ENCODE measurements around the gene RNF130.
A peak's percentile ranks its signal among the peaks of the same experiment; 100 is the strongest.

The RNF130 gene

GRCh38 chr5:180113660-180114303 lies 42.2 kb upstream of the RNF130 start:
- Histone ChIP-seq H3K27me3 (peaks cover 0 to 19% of the 10 kb centered on the region in 2 donors), H3K4me3 (no peak overlapping the region), H3K9me3 (peaks cover 0 to 2% (median 0%) of the 10 kb centered on the region in 3 donors), H3K27ac (no peak overlapping the region), H3K36me3 (no peaks in the 10 kb centered on the region), H3K4me1 (no peaks in the 10 kb centered on the region)
- intact Hi-C loops (cut with DNase I; ENCODE audit: low total_unique reads): no loop called here
- DNase-seq: peak; percentile 5 to 57
- no peak for TF ChIP-seq CTCF (IDR thresholded peaks at IDR 0.05)

GRCh38 chr5:180112181-180112861 lies 40.8 kb upstream of the RNF130 start:
- H3K27ac ChIP-seq: no peak overlapping the region
- H3K36me3 ChIP-seq: no peaks in the 10 kb centered on the region
- H3K4me1 ChIP-seq: no peaks in the 10 kb centered on the region
- H3K27me3 ChIP-seq: peaks cover 0 to 13% of the 10 kb centered on the region in 2 donors
- intact Hi-C loops (cut with DNase I; ENCODE audit: low total_unique reads): no loop called here
- peaks cover 0 to 13% (median 10%) of the 10 kb centered on the region in 3 donors for H3K9me3 ChIP-seq
- H3K4me3 ChIP-seq: no peak overlapping the region
- DNase-seq: peak in 1 of 2 donors; percentile 37
- no peak for TF ChIP-seq CTCF (IDR thresholded peaks at IDR 0.05)

- no peaks in the 10 kb centered on the region for H3K4me1 ChIP-seq
- TF ChIP-seq CTCF (IDR thresholded peaks at IDR 0.05): no peak
- DNase-seq: no peak
- peaks cover 0 to 13% of the 10 kb centered on the region in 2 donors for H3K27me3 ChIP-seq
- H3K36me3 ChIP-seq: no peaks in the 10 kb centered on the region
- H3K27ac ChIP-seq: no peak overlapping the region
- intact Hi-C loops (cut with DNase I; ENCODE audit: low total_unique reads): no loop called here
- H3K4me3 ChIP-seq: no peak overlapping the region
- H3K9me3 ChIP-seq: peaks cover 3 to 22% (median 16%) of the 10 kb centered on the region in 3 donors
Observed at GRCh38 chr5:180111273-180112002, 39.9 kb upstream of the RNF130 start.

GRCh38 chr5:180109920-180110319 lies 38.4 kb upstream of the RNF130 start:
- TF ChIP-seq CTCF (IDR thresholded peaks at IDR 0.05): no peak
- Histone ChIP-seq H3K9me3 (peaks cover 3 to 25% (median 16%) of the 10 kb centered on the region in 3 donors), H3K4me1 (no peaks in the 10 kb centered on the region), H3K27ac (no peak overlapping the region), H3K4me3 (no peak overlapping the region), H3K27me3 (peaks cover 0 to 13% of the 10 kb centered on the region in 2 donors), H3K36me3 (no peaks in the 10 kb centered on the region)
- intact Hi-C loops (cut with DNase I; ENCODE audit: low total_unique reads): no loop called here
- peak in 1 of 2 donors; percentile 23 for DNase-seq

GRCh38 chr5:180107005-180107404 lies 35.4 kb upstream of the RNF130 start:
- Histone ChIP-seq H3K4me1 (no peaks in the 10 kb centered on the region), H3K27me3 (peaks cover 0 to 8% of the 10 kb centered on the region in 2 donors), H3K4me3 (no peak overlapping the region), H3K9me3 (peaks cover 3 to 25% (median 16%) of the 10 kb centered on the region in 3 donors), H3K36me3 (no peaks in the 10 kb centered on the region), H3K27ac (no peak overlapping the region)
- TF ChIP-seq CTCF (IDR thresholded peaks at IDR 0.05): no peak
- intact Hi-C loops (cut with DNase I; ENCODE audit: low total_unique reads): no loop called here
- no peak for DNase-seq

Measured in tibial artery (tissue), 4 donors.